CD4-positive, alpha-beta T cell (primary cell): ENCODE results near the gene CLEC16A. TPM values are rescaled to one million over a fixed set of nuclear protein-coding genes. Genes with fewer than 3 reads are reported as not detected.
A peak's percentile ranks its signal among the peaks of the same experiment; 100 is the strongest.

Experiments used
- ATAC-seq: fragments of 200-7000 bp; cut with Tn5 transposase; one replicate; pipeline ENCODE4 v1.10.0; 2022; ENCODE audit warnings: mild to moderate bottlenecking; ENCODE audit not compliant: poor library complexity
- CTCF ChIA-PET: fragments of 350-600 bp; sonication (Branson Sonifier 250); formaldehyde crosslinking; loops from one replicate; lab custom pipeline; 2021; ENCODE audit warnings: antibody characterized with exemption, inconsistent platforms; lab: Charles Lee
- POLR2A ChIA-PET: fragments of 350-600 bp; sonication (Branson Sonifier 250); formaldehyde crosslinking; loops from one replicate; lab custom pipeline; 2021; ENCODE audit warnings: antibody characterized with exemption, inconsistent platforms; lab: Charles Lee
- DNase-seq, 14 experiments: peaks; one replicate each; pipeline ENCODE4 v3.0.0-alpha.2; 2013 to 2020; ENCODE audit warnings: mixed read lengths in 2 of 14
- H3K27ac ChIP-seq, 2 donors: one replicate each; pipeline versions ENCODE4 v1.5.1 to v1.7.0; 2013; ENCODE audit warnings: low read length in 2 of 2, low read depth in 1 of 2, mild to moderate bottlenecking in 1 of 2
- H3K27me3 ChIP-seq, 2 experiments: 1 replicate in 1 of 2; 2 replicates in 1 of 2; pipeline versions ENCODE4 v1.6.1 to v1.7.0; 2013; ENCODE audit warnings: low read length in 2 of 2, control low read depth in 1 of 2, mild to moderate bottlenecking in 1 of 2, moderate library complexity in 1 of 2; ENCODE audit not compliant: insufficient read depth in 2 of 2, control insufficient read depth in 1 of 2
- H3K36me3 ChIP-seq: one replicate; pipeline ENCODE4 v1.6.1; 2013; ENCODE audit warnings: low read length, control low read depth; ENCODE audit not compliant: insufficient read depth
- H3K4me1 ChIP-seq: one replicate; pipeline ENCODE4 v1.6.1; 2013; ENCODE audit warnings: low read length, control low read depth; ENCODE audit not compliant: insufficient read depth
- H3K4me3 ChIP-seq: one replicate; pipeline ENCODE4 v1.5.1; 2013; ENCODE audit warnings: mild to moderate bottlenecking, low read length, moderate library complexity
- H3K9me3 ChIP-seq, 2 experiments: 1 replicate in 1 of 2; 2 replicates in 1 of 2; pipeline versions ENCODE4 v1.6.1 to v1.7.0; 2013; ENCODE audit warnings: low read length in 2 of 2, mild to moderate bottlenecking in 2 of 2, control low read depth in 1 of 2, moderate library complexity in 1 of 2; ENCODE audit not compliant: control insufficient read depth in 1 of 2, insufficient read depth in 1 of 2
- H3K27ac Mint-ChIP-seq: one replicate; pipeline ENCODE4 v1.8.0; 2020; ENCODE audit warnings: mixed read lengths
- H3K27me3 Mint-ChIP-seq: one replicate; pipeline ENCODE4 v1.8.0; 2021; ENCODE audit warnings: mixed read lengths
- H3K36me3 Mint-ChIP-seq: one replicate; pipeline ENCODE4 v1.8.0; 2021; ENCODE audit warnings: low read depth, mixed read lengths
- H3K4me1 Mint-ChIP-seq: one replicate; pipeline ENCODE4 v1.8.0; 2021; ENCODE audit warnings: low read depth, mixed read lengths
- H3K4me3 Mint-ChIP-seq: one replicate; pipeline ENCODE4 v1.8.0; 2020; ENCODE audit warnings: mild to moderate bottlenecking, mixed read lengths
- H3K9me3 Mint-ChIP-seq: one replicate; pipeline ENCODE4 v1.8.0; 2020; ENCODE audit warnings: mixed read lengths
- intact Hi-C, 2 experiments: fragments of 100-400 bp; cut with DNase I in 1 of 2; cut with micrococcal nuclease in 1 of 2; formaldehyde crosslinking; loops; one replicate each; pipeline versions ENCODE4 v1.15.1 to v1.9.0; 2023 to 2025; cut with DNase I, micrococcal nuclease
- total RNA-seq, 174 experiments: library from RNA in 2 of 174; stranded (reverse) in 2 of 174; gene quantifications; one replicate each; pipeline ENCODE4 v1.2.3 and lab custom pipeline; 2021 to 2026
- TF ChIP-seq, protein P1 (sequence below): fragments of 200-600 bp; IDR thresholded peaks from one replicate; pipeline ENCODE4 v1.8.0; 2022; ENCODE audit warnings: antibody characterized with exemption, mild to moderate bottlenecking

CLEC16A gene
- total RNA-seq, 2 experiments from 2014 or later: 21.7 to 22.7 TPM

DNA sequence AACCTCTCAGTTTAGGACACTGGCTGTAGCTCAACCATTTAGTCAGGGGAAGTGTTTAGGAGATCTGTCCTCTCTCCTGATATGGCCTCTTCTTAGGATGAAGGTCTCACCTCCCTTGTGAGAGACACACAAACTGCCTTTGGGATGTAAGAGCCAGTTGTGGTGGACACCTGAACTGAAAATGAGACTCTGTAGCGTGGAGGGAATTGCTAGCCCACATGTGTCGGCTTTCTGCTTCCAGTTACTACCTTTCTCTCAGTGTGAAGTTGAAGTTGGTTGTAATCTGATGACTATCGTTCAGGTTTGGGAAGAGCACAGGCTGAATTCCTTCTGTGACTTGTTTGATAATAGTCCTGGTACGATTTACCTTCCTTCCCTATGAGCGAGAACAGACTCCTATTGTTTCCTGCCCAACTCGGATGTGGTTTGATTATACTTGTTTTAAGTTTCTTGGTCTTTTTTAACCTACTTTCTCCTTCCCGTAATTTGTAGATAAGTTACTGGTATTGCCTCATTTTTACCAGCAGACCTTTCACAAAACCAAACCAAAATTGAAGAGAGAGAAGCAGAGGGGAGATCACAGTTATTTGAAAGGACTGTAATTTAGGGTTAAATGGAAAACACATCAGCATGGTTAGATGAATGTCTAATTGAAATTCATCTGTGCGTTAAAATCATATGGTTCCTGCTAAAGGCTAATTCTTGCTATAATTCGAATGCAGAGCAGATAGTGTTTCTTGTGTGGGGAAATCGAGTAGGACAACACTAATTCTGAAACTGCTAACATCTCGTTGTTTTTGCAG, 43.2 kb downstream of the CLEC16A start:
- ATAC-seq: peak; percentile 48
- ChIA-PET CTCF (interaction anchor here (1.2 kb wide), 1 partner anchor 24 kb away, joined by 4 read pairs; no protein-coding TSS in a partner anchor), POLR2A (no interaction called here)
- no peaks in the 10 kb centered on the region for H3K27me3 Mint-ChIP-seq
- peaks cover 27% of the 10 kb centered on the region for H3K36me3 ChIP-seq
- H3K4me1 Mint-ChIP-seq: peaks cover 52% of the 10 kb centered on the region
- no peak overlapping the region for H3K27ac ChIP-seq
- peak overlapping the region; percentile 17 for H3K4me3 ChIP-seq
- no peaks in the 10 kb centered on the region for H3K27me3 ChIP-seq
- H3K36me3 Mint-ChIP-seq: peaks cover 51% of the 10 kb centered on the region
- no peaks in the 10 kb centered on the region for H3K9me3 Mint-ChIP-seq
- H3K4me1 ChIP-seq: peaks cover 38% of the 10 kb centered on the region
- no peaks in the 10 kb centered on the region for H3K9me3 ChIP-seq
- peak overlapping the region; percentile 11 for H3K27ac Mint-ChIP-seq
- TF ChIP-seq, protein P1, sequence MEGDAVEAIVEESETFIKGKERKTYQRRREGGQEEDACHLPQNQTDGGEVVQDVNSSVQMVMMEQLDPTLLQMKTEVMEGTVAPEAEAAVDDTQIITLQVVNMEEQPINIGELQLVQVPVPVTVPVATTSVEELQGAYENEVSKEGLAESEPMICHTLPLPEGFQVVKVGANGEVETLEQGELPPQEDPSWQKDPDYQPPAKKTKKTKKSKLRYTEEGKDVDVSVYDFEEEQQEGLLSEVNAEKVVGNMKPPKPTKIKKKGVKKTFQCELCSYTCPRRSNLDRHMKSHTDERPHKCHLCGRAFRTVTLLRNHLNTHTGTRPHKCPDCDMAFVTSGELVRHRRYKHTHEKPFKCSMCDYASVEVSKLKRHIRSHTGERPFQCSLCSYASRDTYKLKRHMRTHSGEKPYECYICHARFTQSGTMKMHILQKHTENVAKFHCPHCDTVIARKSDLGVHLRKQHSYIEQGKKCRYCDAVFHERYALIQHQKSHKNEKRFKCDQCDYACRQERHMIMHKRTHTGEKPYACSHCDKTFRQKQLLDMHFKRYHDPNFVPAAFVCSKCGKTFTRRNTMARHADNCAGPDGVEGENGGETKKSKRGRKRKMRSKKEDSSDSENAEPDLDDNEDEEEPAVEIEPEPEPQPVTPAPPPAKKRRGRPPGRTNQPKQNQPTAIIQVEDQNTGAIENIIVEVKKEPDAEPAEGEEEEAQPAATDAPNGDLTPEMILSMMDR: no peak
- H3K4me3 Mint-ChIP-seq: peak overlapping the region; percentile 47
- intact Hi-C loops: no loop called here
- peak in 1 of 14 experiments; percentile 62 for DNase-seq

DNA sequence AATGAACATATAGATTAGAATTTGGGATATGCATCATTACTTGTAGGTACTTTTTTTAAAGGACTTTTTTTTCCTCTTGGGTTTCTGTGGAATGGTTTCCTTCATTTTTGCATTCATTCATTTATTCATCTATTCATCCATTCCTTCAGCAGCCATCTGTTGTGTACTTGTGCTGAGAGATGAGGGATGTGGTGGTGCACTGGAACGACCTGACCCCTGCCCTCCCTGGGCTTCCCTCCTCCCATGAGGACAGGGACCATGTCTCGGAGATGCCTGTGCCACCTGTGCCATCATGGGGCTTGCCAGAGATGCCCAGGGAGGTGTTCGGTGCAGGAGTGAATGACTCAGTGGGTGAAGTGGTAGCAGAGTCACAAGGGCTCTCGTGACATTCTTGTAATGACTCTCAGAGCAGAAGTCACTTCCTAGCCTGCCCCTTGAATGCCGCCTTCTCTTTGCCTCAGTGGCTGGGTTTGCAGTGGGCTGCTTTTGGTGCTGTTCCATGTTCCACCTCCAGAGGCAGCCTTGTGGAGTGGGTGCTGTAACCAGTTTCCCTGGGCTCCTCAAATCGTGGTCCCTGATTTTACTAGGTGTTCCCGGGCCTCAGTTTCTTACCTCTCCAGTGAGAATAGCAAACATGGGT, 43.9 kb downstream of the CLEC16A start:
- POLR2A ChIA-PET: no interaction called here
- Mint-ChIP-seq H3K27me3 (no peaks in the 10 kb centered on the region), H3K4me3 (peak overlapping the region; percentile 57), H3K36me3 (peaks cover 51% of the 10 kb centered on the region), H3K27ac (no peak overlapping the region), H3K9me3 (no peaks in the 10 kb centered on the region), H3K4me1 (peaks cover 52% of the 10 kb centered on the region)
- no peak overlapping the region for H3K27ac ChIP-seq
- H3K36me3 ChIP-seq: peaks cover 32% of the 10 kb centered on the region
- ATAC-seq (peak; percentile 55), DNase-seq (peak in 12 of 14 experiments; percentile 5 to 49 (median 28))
- H3K4me3 ChIP-seq: peak overlapping the region; percentile 17
- CTCF ChIA-PET: no interaction called here
- peaks cover 38% of the 10 kb centered on the region for H3K4me1 ChIP-seq
- no peaks in the 10 kb centered on the region for H3K27me3 ChIP-seq
- TF ChIP-seq, protein P1: peak; percentile 32
- intact Hi-C loops: no loop called here
- H3K9me3 ChIP-seq: no peaks in the 10 kb centered on the region

GRCh38 chr16:10988879-10989278, 44.5 kb downstream of the CLEC16A start:
- Histone ChIP-seq H3K36me3 (peaks cover 37% of the 10 kb centered on the region), H3K9me3 (no peaks in the 10 kb centered on the region), H3K27me3 (no peaks in the 10 kb centered on the region), H3K4me1 (peaks cover 38% of the 10 kb centered on the region), H3K4me3 (no peak overlapping the region), H3K27ac (no peak overlapping the region)
- H3K4me1 Mint-ChIP-seq: peaks cover 52% of the 10 kb centered on the region
- H3K9me3 Mint-ChIP-seq: no peaks in the 10 kb centered on the region
- DNase-seq: no peak
- peaks cover 53% of the 10 kb centered on the region for H3K36me3 Mint-ChIP-seq
- H3K27ac Mint-ChIP-seq: no peak overlapping the region
- ChIA-PET CTCF (no interaction called here), POLR2A (no interaction called here)
- peak overlapping the region; percentile 23 for H3K4me3 Mint-ChIP-seq
- TF ChIP-seq, protein P1: no peak
- no peaks in the 10 kb centered on the region for H3K27me3 Mint-ChIP-seq
- ATAC-seq: no peak
- intact Hi-C loops: no loop called here
